Activated gamma-delta T cell treated with Interleukin-2 at 50 U/mL for 16 hours (primary cell): ENCODE results near the gene MAEA.
"Not testable (repeated sequence)": the region's sequence is repeated elsewhere in the genome, so short reads cannot be mapped to it uniquely, and the experiment has no call there.

ENCODE experiments used
- DNase-seq: peaks from one replicate; pipeline ENCODE4 v3.0.0-alpha.2; 2020

MAEA gene

DNA sequence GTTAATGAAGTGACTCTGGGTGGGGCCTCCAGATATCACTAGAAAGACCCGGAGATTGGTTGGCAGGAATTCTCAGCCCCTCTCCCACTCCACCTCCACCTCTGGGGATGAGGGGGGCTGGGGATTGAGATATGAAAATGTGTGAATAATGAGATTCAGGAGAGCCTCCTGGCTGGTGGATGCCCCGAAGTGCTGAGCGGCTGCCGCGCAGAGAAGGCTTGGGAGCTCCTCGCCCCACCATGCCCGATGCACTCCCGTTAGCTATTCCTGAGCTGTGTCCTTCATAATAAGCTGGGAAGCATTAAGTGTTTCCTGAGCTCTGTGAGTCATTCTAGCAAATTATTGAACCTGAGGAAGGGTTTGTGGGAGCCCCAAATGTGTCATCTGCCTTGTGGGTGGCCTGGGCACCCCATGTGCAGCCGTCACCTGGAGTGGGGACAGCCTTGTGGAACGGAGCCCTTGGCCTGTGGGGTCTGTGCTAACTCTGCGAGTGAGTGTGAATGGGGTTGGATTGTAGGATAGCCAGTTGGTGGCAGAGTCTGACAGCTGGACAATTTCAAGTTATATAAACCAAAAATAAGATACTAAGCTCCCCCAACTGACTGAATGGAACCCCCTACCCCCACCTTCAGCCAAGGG is 4.4 kb upstream of the MAEA start:
- DNase-seq, result no peak

DNA sequence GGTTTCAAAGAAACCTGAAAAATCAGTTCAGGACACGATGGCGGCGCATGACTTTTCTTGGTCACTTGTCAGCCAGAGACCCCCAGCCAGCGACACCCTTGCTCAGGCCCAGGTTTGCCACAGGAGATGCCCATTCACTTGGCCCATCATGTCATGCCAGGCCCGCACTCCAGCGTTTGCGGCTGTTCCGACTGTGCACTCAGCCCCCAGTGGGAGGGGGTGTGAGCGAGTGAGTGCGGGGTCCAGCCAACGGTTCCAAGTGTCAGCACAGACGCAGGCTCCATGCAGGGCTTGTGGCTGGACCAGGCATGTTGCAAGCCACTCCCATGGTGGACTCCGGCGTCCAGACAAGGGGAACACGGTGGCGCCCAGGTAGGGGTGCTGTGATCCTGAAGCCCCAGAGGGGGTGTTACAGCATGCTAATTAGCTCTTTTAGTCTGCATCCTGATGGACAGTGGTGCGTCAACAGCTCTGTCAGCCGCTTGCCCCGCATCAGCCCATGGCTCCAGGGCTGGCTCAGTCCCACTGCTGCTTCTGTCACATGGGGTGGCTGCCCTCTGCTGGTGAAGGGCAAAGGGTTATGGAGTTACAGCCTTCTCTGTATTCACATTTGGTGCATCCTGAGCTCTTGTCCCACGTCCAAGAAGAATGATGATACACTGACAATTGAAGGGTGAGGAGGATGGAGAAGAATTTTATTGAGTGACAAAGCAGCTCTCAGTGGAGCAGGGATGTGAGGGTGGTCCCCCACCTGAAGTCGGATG is 3.7 kb upstream of the MAEA start:
- DNase-seq, result peak; percentile 26

DNA sequence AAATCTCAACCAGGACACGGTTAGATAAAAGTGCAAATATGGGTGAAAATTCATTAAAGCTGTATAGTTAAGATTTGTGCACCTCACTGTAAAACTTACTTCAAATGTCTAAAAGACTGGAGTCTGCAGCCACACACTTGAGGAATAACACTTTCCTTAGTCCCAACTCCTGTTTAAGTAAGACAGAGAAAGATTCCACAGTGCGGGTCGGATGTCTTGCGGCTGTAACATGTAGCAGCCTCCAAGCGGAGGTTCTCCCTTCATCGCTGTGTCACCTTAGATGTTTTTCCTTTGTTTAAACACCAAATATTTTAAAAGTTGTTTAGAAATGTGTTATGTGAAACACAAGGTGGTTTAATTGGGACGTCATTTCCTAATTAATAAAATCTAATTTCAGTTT is 905 bp upstream of the MAEA start:
- DNase-seq, result no peak

DNA sequence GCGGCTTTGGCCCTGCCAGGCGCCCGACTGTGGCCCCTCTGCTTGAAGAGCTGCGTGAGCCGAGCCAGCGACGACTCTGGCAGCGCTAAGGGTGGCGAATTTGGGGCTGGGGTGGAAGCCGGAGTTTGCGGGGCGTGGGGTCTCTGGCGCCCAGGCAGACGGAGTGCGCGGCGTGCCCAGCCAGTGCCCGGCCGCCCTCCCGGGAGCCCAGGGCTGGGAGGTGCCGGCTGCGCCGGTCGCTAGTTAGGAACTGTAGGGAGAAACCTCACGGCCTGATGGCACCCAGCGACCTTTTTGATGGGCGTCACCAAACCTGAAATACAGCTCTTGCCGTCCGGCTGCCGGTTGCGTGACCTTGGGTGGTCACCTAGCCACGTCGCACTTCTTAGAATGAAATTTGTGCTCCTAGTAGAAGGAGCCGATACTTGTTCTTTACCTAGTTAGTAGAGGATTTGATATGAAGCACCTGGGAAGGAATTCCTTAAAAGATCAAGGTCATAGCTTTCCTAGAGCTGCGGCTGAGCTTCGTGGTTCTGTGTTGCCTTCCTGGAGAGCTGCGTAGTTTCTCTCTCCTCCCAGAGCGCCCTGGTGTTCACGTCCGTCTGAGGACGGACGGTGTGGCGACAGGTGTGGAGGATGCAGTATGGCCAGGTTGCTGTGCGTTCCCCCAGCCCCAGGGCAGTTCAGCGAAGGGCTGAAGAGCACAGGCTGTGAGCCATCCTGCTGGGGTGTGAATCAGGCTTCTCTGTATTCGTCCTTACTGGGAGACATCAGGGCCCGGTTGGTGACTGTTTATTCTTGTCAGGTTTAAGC is 680 bp downstream of the MAEA start:
- no peak for DNase-seq

DNA sequence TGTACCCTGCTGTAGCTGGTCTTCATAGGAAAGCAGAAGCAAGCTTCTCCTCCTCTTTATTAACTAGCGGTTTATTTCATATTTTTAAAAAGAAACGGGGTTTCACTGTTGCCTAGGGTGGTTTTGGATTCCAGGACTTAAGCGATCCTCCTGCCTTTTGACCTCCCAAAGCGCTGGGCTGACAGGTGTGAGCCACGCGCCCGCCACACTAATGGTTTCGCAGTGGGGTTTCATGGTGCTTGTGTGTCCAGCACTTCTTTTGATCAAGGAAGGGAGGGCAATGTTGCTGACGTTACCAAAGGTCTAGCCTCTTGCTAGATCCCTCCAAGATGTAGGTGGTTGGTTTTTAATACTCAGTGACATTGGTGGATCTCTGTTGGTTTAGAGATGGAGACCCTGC is 1.4 kb downstream of the MAEA start:
- no peak for DNase-seq

DNA sequence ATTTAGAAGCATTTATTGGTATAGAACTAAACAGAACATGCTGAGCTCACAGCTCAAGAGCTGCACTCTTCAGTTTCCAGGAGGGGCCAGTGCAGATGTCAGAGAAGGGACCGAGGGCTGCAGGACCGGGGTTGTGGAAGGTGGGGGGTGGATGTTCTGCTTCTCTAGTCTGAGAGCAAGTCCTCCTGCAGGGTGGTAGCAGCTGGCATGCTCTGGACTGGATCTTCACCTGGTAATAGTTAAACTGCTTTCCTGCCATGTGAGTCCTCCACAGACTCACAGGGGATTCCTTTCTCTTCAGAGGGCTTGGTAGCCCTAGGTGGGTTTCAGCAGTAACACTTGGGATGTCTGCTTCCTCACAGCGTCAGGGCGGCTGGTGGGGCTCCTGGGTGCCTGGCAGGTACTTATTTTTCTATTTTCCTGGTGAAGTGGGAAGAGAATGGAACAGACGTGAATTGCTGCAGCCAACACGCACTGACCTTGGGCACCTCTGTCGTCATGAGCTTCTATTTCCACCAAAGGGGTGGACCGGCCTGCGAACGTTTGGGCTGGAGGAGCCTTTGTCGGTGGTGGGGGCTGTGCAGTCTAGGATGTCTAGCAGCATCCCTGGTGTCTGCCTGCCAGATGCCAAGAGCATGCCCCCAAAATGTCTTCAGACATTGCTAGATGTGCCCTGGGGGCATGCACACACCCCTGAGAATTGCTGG is 2.5 kb downstream of the MAEA start:
- DNase-seq, result no peak

DNA sequence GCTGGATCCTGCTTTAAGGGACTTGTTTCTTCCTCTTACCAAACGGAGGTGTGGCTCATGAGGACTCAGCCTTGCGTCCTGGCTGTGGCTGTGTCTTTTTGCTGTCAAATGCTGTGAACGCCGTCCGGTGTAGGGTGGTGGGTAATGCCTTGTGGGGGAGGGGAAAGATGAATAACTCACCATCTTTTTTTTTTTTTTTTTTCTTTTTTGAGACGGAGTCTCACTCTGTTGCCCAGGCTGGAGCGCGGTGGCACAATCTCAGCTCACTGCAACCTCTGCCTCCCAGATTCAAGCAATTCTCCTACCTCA is 3.0 kb downstream of the MAEA start:
- DNase-seq, result not testable (repeated sequence)

DNA sequence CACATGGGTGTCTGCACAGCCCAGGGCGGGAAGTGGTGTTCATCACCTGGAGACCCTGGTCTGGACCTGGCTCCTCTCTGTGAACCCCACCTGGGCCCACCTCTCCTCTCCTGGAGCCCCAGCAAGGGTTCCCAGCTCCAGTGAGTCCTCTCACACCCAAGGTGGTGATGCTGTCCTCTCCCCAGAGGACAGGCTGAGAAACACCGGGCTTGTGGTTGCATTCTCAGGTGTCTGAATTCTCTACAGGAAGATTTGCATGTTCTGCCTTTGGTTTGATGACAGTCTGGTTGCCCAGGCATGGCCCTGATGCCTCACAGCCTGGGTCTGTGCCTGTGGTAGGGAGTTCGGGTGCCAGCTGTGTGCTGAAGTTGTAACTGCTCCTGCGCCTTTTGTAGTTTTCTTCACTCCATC is 3.8 kb downstream of the MAEA start:
- no peak for DNase-seq

DNA sequence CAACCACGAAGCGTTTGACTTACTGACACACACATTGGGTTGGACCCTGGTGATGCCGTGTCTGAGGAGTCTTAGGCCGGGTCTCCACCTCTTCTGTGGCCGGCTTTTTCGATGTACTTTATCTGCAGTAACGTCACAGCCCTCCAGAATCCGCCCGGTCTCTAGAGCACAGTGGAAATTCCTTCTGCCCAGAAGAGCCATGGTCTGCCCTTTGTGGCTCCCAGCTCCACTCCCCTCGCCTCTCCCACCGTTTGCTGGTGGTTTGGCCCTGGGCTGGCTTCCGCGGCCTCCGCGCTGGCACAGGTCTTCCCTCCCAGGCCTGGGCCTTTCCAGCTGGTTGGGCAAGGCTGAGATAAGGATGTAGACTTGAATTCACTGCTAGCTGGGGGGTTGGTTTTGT is 4.3 kb downstream of the MAEA start:
- no peak for DNase-seq

DNA sequence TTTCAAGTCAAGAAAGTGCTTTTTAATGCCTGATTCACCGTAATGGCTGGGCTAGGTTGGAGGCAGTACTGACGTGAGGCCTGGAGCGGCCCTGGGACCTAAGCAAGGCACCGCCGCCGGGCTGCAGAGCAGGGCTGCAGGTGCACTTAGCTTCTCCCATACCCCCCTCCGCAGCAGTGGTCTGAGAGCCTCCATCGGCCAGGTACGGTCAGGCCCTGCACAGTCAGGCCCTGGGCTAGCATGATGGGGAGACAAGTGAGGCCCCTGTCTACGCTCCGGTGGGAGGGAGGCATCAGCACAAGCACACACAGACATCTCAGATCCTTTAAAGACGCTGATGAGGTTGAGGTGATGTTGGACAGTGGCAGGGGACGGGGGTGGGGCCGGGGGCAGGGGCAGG is 4.7 kb downstream of the MAEA start:
- DNase-seq, result no peak

DNA sequence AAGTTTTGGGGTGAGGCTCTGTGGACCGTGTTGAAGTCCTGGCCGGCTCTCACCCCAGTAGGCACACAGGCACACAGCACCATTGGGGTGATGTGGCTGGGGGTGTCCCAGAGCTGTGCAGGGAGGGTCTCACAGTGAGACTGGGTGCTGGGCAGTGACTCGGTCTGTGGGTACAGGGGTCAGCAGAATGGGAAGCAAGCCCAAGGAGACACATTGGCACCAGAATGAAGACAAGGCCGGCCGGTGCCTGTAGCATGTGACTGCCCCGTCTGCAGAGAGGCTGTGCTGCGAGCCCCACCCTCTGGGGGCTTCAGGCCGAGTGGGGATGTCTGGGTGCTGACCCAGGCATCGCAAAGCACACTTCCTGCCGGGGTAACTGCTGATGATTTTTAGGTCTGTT is 5.2 kb downstream of the MAEA start:
- no peak for DNase-seq

DNA sequence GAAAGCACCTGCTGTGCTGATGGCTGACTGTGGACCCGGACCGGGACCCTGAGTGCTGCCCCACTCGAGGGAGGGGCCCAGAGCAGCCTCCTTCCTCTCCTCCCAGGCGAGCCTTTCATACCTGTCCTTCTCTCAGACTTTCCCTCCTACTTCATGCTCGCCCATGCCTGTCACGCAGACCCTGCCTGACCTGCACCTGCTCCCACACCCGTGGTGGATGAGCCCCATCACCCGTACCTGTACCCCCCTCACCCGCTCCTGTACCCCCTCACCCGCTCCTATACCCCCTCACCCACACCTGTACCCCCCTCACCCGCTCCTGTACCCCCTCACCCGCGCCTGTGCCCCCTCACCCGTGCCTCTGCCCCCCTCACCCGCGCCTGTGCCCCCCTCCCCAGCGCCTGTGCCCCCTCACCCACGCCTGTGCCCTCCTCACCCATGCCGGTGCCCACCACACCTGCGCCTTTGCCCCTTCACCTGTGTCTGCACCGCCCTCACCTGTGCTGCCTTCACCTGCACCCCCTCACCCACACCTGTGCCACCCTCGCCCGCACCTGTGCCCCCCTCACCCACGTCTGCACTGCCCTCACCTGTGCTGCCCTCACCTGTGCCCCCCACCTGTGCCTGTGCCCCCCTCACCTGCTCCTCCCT is 5.8 kb downstream of the MAEA start:
- DNase-seq, result no peak

DNA sequence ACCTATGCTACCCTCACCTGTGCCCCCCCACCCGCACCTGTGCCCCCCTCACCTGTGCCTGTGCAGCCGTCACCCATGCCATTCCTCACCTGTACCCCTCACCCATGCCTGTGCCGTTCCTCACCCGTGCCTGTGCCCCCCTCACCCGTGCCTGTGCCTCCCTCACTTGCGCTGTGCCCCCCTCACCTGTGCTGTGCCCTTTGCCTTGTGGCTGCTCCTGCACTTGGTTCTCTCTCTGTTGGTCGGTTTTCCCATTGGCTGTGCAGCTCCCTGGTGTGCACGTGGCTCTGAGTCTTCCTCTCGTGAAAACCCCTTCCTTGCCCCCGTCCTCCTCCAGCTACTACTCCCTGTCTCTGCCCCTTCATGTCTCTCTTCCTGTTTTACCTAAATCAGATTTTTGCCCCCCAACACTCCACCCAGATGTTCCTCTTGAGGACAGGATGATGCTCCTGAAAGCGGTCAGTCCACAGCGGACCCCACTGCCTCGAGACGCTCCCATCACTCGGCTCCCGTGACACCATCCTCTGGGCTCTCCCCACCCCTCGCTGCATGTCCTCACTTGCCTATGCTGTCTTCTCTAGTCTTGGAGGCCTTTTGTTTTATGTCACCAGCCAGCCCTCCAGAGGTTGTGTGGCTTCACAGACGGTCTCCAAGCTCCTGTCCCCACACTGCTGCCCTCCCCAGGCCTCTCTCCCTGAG is 6.8 kb downstream of the MAEA start:
- DNase-seq, result no peak

DNA sequence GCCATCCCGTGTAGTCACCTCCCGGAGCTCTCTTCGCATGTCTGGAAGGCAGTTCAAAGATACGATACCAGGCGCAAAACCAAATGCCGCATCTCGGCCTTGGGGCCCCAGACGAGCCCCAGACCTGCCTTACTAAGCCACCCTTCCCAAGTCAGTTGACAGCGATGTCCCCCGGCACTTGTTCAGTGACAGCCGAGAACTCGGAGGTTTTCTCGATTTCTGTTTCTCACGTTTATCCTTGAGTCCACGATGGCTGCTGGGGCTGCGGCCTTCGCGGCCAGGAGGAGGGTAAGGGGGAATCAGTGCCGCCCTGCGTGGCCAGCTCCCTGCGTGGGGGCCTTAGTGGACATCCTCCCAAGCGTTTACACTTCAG is 7.3 kb downstream of the MAEA start:
- DNase-seq, result no peak

DNA sequence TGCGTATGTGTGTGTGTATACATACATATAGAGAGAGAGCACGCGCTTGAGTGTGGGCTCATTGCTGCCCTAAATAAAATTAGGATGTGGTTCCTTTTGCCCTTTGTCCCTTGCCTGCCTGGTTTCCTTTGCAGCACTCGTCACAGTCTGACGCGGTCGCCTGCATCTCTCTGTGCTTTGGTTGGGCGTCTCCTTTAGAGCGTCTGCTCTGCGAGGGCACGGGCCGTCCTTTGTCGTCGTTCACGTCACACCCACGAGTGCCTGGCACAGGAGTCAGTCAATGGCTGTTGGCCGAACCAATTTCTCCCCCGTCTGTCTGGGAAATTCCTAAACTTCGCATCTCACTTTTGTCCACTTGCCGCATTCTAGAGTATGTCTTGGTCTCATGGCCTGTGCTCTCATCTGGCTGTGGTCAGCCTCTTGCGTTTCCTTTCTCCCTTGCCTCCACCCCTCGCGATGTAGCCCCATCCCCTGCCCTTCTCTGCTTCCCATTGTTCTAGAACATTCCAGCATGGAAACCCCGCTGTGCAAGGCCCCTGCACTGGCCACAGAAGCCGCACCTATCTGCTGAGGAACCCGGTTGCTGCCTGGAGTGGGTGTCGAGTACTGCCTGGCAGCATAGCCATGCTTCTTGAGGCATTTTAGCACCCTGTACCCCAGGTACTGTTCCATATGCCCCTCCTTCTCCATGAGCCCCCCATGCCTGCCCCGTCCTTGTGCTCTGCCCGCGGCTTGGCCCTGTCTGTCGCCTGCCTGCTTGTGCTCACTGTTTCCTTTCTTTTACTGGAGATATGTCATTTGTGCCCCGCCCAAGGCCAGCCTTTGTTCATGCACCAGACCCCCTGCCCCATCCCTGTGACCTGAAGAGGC is 8.0 kb downstream of the MAEA start:
- DNase-seq, result no peak

DNA sequence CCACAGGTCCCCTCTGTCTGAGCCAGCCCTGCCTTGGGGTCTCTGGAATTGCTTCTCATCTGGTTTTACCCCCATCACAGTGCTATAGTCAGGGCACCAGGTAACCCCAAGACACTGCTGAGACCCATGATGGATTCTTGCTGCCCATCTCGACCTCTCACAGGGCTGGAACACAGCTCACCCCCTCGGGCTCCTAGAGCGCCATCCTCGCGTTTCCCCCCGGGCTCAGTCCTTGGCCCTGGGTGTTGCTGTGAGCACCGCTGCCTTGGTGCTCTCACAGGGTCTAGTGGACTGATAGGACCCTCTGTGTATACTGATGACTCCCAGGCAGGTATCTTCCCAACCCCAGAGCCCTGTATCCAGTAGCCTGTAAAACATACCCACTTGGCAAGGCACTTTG is 8.8 kb downstream of the MAEA start:
- no peak for DNase-seq

DNA sequence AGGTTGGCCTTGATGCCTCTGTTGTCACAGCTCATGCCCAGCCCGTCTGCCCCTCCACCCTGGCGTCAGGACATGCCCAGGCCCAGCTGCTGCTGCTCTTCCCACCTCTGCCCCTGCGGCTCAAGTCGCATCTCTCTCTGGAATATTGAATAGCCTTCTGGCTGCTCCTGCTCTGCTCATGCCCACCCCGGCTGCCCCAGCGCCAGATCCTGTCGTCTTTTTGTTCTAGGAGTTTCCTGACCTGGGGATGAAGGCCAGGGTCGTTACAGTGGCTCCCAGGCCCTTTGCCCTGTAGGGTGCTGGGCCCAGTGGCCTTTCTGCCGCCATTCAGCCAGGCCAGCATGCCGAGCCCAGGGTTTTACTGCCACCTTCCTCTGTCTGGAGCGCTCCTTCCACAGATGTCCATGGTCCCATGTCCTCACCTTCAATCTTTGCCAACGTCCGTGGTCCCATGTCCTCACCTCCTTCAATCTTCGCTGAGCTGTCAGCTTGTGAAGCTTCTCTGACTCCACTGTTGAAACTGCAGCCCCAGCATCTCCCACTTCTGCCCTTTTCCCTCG is 9.7 kb downstream of the MAEA start:
- DNase-seq, result no peak

DNA sequence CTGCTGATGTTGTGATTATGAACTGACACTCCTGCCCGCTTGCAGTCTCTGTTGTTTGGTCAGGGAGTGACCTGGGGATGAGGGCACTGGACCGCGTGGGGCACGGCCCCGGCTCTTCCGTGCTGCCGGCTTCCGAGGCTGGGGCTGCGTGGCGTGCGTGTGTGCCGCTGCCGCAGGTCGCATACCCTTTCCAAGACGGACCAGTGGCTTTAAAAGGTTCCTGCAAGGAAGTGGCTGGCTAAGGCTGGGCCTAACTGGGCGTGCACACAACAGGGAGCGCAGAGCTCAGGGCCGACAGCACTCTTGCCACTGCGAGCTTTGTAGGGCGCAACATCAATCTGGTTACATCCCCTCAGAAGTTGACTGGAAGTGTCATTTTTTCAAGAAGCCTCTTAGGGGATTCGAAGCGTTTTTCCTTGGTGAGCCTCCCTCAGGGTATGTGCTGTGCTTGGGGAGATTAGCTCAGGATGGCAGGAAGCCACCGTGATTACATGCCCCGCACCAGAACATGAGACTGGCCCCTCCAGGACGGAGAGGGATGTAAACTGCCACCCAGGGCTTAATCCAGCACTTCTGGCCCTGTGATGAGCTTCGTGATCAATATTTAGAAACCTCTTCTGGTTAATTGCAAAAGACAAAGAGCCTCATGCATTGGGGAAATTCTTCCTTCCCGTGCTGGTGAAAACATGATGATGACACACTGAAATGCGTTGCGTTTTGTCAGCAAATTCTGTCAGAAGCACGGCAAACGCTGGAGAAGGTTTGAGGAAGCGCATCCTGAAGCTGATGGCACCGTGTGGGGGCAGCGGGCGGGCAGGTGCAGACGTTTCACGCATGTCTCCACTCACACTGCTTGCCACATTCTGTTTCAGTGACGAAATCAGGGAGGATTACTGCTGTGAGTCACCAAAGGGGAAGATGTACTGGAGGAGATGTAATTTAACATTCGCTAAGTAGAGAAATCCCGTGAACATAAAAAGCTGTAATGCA is 11.1 kb downstream of the MAEA start:
- DNase-seq, result no peak

DNA sequence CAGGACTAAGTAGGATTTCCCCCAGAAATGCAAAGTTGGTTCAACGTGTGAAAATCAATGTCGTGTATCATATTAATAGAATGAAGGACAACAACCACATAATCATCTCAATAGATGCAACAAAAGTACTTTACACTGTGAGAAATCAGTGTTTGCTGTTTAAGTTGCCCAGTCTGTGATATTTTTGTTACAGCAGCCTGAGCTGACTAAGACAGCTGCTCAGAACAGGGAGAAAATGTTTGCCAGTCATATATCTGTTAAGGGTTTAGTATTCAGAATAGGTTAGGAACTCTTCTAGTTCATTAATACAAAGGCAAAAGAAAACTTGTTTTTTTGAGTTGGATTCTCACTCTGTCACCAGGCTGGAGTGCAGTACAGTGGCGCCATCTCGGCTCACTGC is 12.5 kb downstream of the MAEA start:
- no peak for DNase-seq

DNA sequence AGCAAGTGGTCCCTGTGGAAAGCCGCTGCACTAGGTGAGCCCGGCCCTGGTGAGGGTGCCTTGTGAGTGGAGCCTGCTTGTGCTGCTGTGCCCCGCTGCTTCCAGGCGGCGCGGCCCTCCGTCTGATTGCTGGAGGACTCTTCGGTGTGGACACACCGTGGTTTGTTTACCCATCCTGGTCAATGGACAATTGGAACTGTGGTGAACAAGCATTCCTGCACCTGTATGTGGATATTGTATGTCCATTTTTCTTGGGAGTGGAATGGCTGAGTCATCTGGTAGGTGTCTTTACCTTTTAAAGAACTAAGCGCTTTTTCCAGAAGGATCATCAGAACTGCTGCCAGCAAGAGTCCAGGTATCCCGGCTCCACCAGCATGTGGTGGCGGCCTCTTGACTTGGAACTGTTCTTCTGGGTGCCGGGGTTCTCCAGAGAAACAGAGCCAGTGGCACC is 15.6 kb downstream of the MAEA start:
- DNase-seq, result no peak
